ENCODE data around the gene CAMTA1.

GRCh38 chr1:7478809-7479499, 693.7 kb downstream of the CAMTA1 start:
- TF ChIP-seq CTCF (IDR thresholded peaks at IDR 0.05; ENCODE audit: insufficient read depth, low read depth, low read length) (no peak), EZH2 (IDR thresholded peaks at IDR 0.05; ENCODE audit: insufficient read depth, low read length) (no peak)

All from astrocyte (in vitro differentiated cells and primary cell).